HCT116 (cell line): ENCODE data around the gene THBD. TPM values are rescaled to one million over a fixed set of nuclear protein-coding genes. Genes with fewer than 3 reads are reported as not detected.

Experiments used
- ATAC-seq: fragments of 200-7000 bp; cut with Tn5 transposase; 2 replicates; pipeline ENCODE4 v1.9.1; 2020; ENCODE audit warnings: mild to moderate bottlenecking, moderate library complexity
- BruUV-seq: library from RNA; stranded (reverse); fragments of 400-500 nt; replicated peaks from 2 replicates; lab custom pipeline; 2021; lab: Mats Ljungman, UMichigan
- CTCF ChIA-PET: fragments of 300-600 bp; sonication (Branson Sonifier 250); formaldehyde crosslinking; loops from one replicate; lab custom pipeline; 2021; ENCODE audit warnings: antibody characterized with exemption; lab: Charles Lee
- POLR2A ChIA-PET: fragments of 300-600, 350-600 bp; sonication (Branson Sonifier 250); formaldehyde crosslinking; loops from one replicate; lab custom pipeline; 2021; ENCODE audit warnings: antibody characterized with exemption; lab: Charles Lee
- RAD21 ChIA-PET, 2 experiments: fragments of 300-600 bp; sonication (Branson Sonifier 250); formaldehyde crosslinking; loops; one replicate each; lab custom pipeline; 2023; ENCODE audit warnings: low total read pairs in 2 of 2; ENCODE audit not compliant: uncharacterized antibody in 2 of 2, unreplicated experiment in 2 of 2, low non-redundant PET in 1 of 2; lab: Charles Lee
- DNase-seq: peaks from one replicate; pipeline ENCODE4 v3.0.0-alpha.2; 2010; ENCODE audit warnings: low read depth, low spot score
- H2AFZ ChIP-seq: fragments of 200-600 bp; shearing (Covaris generic), sonication (generic); 2 replicates; pipeline ENCODE4 v1.6.1; 2017; ENCODE audit warnings: low read depth, mixed run types, mixed read lengths, antibody characterized with exemption, low read length; ENCODE audit not compliant: poor library complexity, severe bottlenecking
- H3K27ac ChIP-seq: 2 replicates; pipeline ENCODE4 v1.5.1; 2012; ENCODE audit warnings: low read depth, low read length
- H3K27me3 ChIP-seq: fragments of 200-600 bp; sonication (generic); 2 replicates; pipeline ENCODE4 v1.6.1; 2016; ENCODE audit warnings: mixed run types, low read length, mixed read lengths; ENCODE audit not compliant: insufficient read depth
- H3K36me3 ChIP-seq, 2 experiments: fragments of 200-500 bp in 1 of 2; fragments of 200-600 bp in 1 of 2; sonication (Bioruptor generic) in 1 of 2; sonication (generic) in 1 of 2; 2 replicates each; pipeline versions ENCODE4 v1.5.1 to v1.6.1; 2014 to 2016; ENCODE audit warnings: low read length in 2 of 2, inconsistent platforms in 1 of 2, mixed read lengths in 1 of 2, mixed run types in 1 of 2; ENCODE audit not compliant: insufficient read depth in 2 of 2, control insufficient read depth in 1 of 2
- H3K4me1 ChIP-seq, 2 experiments: fragments of 200-600 bp in 1 of 2; sonication (generic) in 1 of 2; 2 replicates each; pipeline versions ENCODE4 v1.5.1 to v1.6.1; 2012 to 2017; ENCODE audit warnings: low read length in 2 of 2, inconsistent platforms in 1 of 2, mild to moderate bottlenecking in 1 of 2, mixed read lengths in 1 of 2, mixed run types in 1 of 2, moderate library complexity in 1 of 2; ENCODE audit not compliant: insufficient read depth in 2 of 2, control insufficient read depth in 1 of 2
- H3K4me2 ChIP-seq: fragments of 200-600 bp; sonication (generic); 2 replicates; pipeline ENCODE4 v1.6.1; 2017; ENCODE audit warnings: mixed run types, low read length, mixed read lengths
- H3K4me3 ChIP-seq, 2 experiments: fragments of 200-600 bp in 1 of 2; sonication (generic) in 1 of 2; replicated peaks in 1 of 2; 2 replicates each; pipeline ENCODE4 v1.5.1; 2011 to 2016; ENCODE audit warnings: low read length in 2 of 2, control low read depth in 1 of 2, low read depth in 1 of 2, mild to moderate bottlenecking in 1 of 2, mixed read lengths in 1 of 2, mixed run types in 1 of 2
- H3K79me2 ChIP-seq: fragments of 200-600 bp; sonication (generic); 2 replicates; pipeline ENCODE4 v1.6.1; 2017; ENCODE audit warnings: mild to moderate bottlenecking, mixed run types, low read length, moderate library complexity, mixed read lengths; ENCODE audit not compliant: insufficient read depth
- H3K9ac ChIP-seq: fragments of 200-600 bp; sonication (generic); 2 replicates; pipeline ENCODE4 v1.6.1; 2016; ENCODE audit warnings: low read length, mixed read lengths
- H3K9me2 ChIP-seq: fragments of 200-600 bp; sonication (generic), shearing (Covaris generic); 2 replicates; pipeline ENCODE4 v1.6.1; 2017; ENCODE audit warnings: mixed run types, mild to moderate bottlenecking, moderate library complexity; ENCODE audit not compliant: insufficient read depth
- H3K9me3 ChIP-seq, 2 experiments: fragments of 200-500 bp in 1 of 2; fragments of 200-600 bp in 1 of 2; sonication (Bioruptor generic) in 1 of 2; sonication (generic) in 1 of 2; 2 replicates each; pipeline ENCODE4 v1.6.1; 2014 to 2017; ENCODE audit warnings: low read length in 2 of 2, mixed read lengths in 2 of 2, inconsistent platforms in 1 of 2, low read depth in 1 of 2, mild to moderate bottlenecking in 1 of 2, mixed run types in 1 of 2, moderate library complexity in 1 of 2; ENCODE audit not compliant: control insufficient read depth in 1 of 2, insufficient read depth in 1 of 2
- H4K20me1 ChIP-seq: fragments of 200-600 bp; sonication (generic), shearing (Covaris generic); 2 replicates; pipeline ENCODE4 v1.6.1; 2017; ENCODE audit warnings: mixed run types, mild to moderate bottlenecking, moderate library complexity; ENCODE audit not compliant: insufficient read depth
- CBX3 ChIP-seq: IDR thresholded peaks from 2 replicates; pipeline ENCODE4 v1.6.1; 2012; ENCODE audit warnings: low read depth
- CTCF ChIP-seq, 3 experiments: fragments of 200-600 bp in 1 of 3; sonication (generic) in 1 of 3; IDR thresholded peaks in 2 of 3; conservative IDR thresholded peaks in 1 of 3; 2 replicates each; pipeline ENCODE4 v1.5.1; 2012 to 2017; ENCODE audit warnings: low read depth in 2 of 3, low read length in 2 of 3, antibody characterized with exemption in 1 of 3, borderline replicate concordance in 1 of 3, control low read depth in 1 of 3, mild to moderate bottlenecking in 1 of 3, mixed read lengths in 1 of 3, mixed run types in 1 of 3, moderate library complexity in 1 of 3; ENCODE audit not compliant: insufficient read depth in 1 of 3
- EGR1 ChIP-seq: IDR thresholded peaks from 2 replicates; pipeline ENCODE4 v1.6.1; 2012; ENCODE audit warnings: low read depth
- EZH2 ChIP-seq: fragments of 200-600 bp; sonication (generic); IDR thresholded peaks from 2 replicates; pipeline ENCODE4 v1.6.1; 2017; ENCODE audit warnings: antibody characterized with exemption, mixed run types
- JUND ChIP-seq: IDR thresholded peaks from 2 replicates; pipeline ENCODE4 v1.6.1; 2012
- MAX ChIP-seq: IDR thresholded peaks from 2 replicates; pipeline ENCODE4 v1.6.1; 2012
- POLR2A ChIP-seq: IDR thresholded peaks from 2 replicates; pipeline ENCODE4 v1.7.0; 2011; ENCODE audit warnings: borderline replicate concordance; ENCODE audit not compliant: insufficient read depth, insufficient read length; ENCODE audit errors: extremely low read depth
- POLR2AphosphoS5 ChIP-seq: IDR thresholded peaks from 2 replicates; pipeline ENCODE4 v1.6.1; 2011; ENCODE audit warnings: mild to moderate bottlenecking, low read depth, low read length, moderate library complexity
- SIN3A ChIP-seq: IDR thresholded peaks from 2 replicates; pipeline ENCODE4 v1.6.1; 2012; ENCODE audit warnings: low read depth
- SP1 ChIP-seq: IDR thresholded peaks from 2 replicates; pipeline ENCODE4 v1.6.1; 2012; ENCODE audit warnings: low read depth
- ZFX ChIP-seq: fragments of 450-650 bp; IDR thresholded peaks from 2 replicates; pipeline ENCODE4 v1.6.1; 2017
- intact Hi-C: fragments of 100-400 bp; cut with micrococcal nuclease; formaldehyde crosslinking; loops from 2 replicates; pipeline ENCODE4 v1.10.0; 2022
- total RNA-seq: library from RNA; stranded (reverse); gene quantifications from one replicate; pipeline ENCODE4 v1.2.1, GENCODE V29; 2021; ENCODE audit not compliant: unreplicated experiment

THBD gene
- total RNA-seq, 1 experiment from 2014 or later = 0.39 TPM

DNA sequence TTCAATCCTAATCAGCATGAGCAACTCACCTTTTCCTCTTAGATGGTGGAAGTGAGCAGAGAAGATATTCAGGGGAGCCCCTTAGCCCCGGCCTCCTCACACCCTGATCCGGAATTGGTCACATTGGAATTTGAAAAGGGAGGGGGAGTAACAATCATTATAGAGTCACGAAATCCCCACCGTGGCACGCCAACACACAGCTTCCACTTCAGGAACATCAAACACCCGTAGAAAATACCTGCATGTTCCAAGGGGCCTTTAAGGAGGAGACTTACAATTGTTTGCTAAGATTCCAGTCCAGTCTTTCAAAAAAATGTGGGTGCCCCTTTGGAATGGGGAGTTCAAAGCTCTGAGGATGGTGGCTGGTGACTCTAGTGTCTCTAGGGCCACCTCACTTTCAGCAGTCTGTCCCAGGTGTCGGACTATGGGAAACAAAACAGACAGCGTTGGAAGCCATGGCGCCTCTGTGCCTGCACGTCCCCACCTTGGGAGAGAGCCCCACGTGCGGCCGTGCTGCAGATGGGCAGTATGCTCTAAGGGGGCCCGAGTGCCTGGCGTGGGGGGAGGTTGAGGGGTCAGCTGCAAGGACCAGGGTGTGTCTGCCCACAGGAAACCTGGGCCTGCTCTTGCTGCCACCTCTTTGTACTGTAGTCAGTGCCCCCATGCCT is 34.2 kb upstream of the THBD start:
- H2AFZ ChIP-seq = no peak overlapping the region
- H3K79me2 ChIP-seq = no peaks in the 10 kb centered on the region
- ChIA-PET CTCF (no interaction called here), POLR2A (no interaction called here), RAD21 (no interaction called here)
- H3K4me2 ChIP-seq = no peak overlapping the region
- no peak overlapping the region for H3K9ac ChIP-seq
- H3K9me3 ChIP-seq = no peaks in the 10 kb centered on the region
- no TSS peak for BruUV-seq
- no peaks in the 10 kb centered on the region for H3K4me1 ChIP-seq
- intact Hi-C loops = no loop called here
- no peak overlapping the region for H3K4me3 ChIP-seq
- H3K9me2 ChIP-seq = no peaks in the 10 kb centered on the region
- no peak for DNase-seq
- H3K36me3 ChIP-seq = no peaks in the 10 kb centered on the region
- no peak for ATAC-seq
- no peaks in the 10 kb centered on the region for H4K20me1 ChIP-seq
- TF ChIP-seq CTCF (IDR thresholded peaks at IDR 0.05 in 2 of 3, conservative IDR thresholded peaks at IDR 0.05 in 1 of 3; ENCODE audit: borderline replicate concordance in 1 of 3, insufficient read depth in 1 of 3, low read depth in 2 of 3, low read length in 2 of 3) (no peak), MAX (no peak), ZFX (no peak)
- TF ChIP-seq, all 23 proteins: peak for 0
- peaks cover 13% of the 10 kb centered on the region for H3K27me3 ChIP-seq
- no peak overlapping the region for H3K27ac ChIP-seq

DNA sequence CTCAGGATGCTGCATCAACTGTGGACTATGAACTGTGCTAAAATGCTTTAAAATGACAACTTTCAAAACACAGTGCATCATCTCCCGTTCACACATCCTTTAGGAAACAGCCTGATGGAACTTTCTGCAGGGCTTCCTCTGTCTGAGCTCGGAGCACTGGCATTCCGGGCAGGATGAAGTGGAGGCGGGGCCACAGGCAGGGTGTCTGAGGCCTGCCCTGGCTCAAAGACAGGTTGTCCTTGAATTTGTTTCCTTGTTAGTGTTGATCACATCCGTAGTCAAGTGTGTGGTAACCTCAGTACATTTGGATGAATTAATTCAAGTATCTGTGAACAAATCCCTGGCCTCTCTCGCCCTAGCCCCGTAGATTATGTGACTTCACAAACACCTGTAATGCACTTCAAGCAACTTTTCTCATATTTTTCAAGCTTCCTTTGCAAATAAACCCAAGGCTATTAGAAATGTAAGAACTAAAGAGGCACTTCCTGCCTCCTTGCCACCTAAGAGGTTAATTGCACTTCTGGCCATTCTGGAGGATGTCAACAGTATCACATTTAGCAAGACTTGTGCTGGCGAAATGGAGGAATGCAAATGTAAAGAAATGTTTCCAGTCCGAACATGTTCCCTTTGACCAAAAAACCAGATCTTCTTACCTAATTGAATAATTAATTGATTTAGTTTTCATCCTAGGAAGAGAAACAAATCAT is 33.5 kb upstream of the THBD start:
- ATAC-seq = no peak
- H3K9ac ChIP-seq = no peak overlapping the region
- BruUV-seq = no TSS peak
- TF ChIP-seq POLR2A (no peak), EGR1 (no peak), SIN3A (no peak), EZH2 (no peak), CTCF (IDR thresholded peaks at IDR 0.05 in 2 of 3, conservative IDR thresholded peaks at IDR 0.05 in 1 of 3; ENCODE audit: borderline replicate concordance in 1 of 3, insufficient read depth in 1 of 3, low read depth in 2 of 3, low read length in 2 of 3) (no peak), ZFX (no peak), CBX3 (no peak), SP1 (no peak), MAX (no peak), JUND (no peak), POLR2AphosphoS5 (no peak)

More for the DNA sequence above, 33.5 kb upstream of the THBD start:
- Histone ChIP-seq H2AFZ (no peak overlapping the region), H3K36me3 (no peaks in the 10 kb centered on the region), H4K20me1 (no peaks in the 10 kb centered on the region), H3K4me2 (no peak overlapping the region), H3K79me2 (no peaks in the 10 kb centered on the region), H3K4me1 (no peaks in the 10 kb centered on the region), H3K27ac (no peak overlapping the region), H3K4me3 (no peak overlapping the region), H3K9me3 (no peaks in the 10 kb centered on the region), H3K9me2 (no peaks in the 10 kb centered on the region), H3K27me3 (peaks cover 13% of the 10 kb centered on the region)
- no peak for DNase-seq
- CTCF ChIA-PET = no interaction called here
- RAD21 ChIA-PET = no interaction called here
- intact Hi-C loops = no loop called here
- POLR2A ChIA-PET = no interaction called here
